ENCODE results near the gene NTSR1.

DNA sequence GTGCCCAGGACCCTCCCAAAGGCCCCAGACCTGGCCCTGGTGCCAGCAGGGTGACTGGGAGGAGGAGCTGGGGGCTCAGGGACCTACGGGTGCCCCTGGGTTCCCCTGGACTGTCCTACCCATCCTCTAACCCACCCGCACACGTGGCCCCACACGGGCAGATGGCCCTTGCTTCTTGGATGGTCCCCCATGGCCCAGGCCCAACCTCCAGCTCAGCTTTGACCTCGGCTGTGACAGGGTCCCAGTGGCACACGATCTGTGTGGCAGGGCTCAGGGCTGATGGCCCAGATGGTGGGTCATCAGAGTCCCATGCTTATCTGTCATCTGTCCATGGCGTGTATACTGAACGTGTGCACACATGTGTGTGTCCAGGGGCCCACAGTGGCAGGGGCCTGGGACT lies 4.0 kb downstream of the NTSR1 start:
- TF ChIP-seq, protein P1, sequence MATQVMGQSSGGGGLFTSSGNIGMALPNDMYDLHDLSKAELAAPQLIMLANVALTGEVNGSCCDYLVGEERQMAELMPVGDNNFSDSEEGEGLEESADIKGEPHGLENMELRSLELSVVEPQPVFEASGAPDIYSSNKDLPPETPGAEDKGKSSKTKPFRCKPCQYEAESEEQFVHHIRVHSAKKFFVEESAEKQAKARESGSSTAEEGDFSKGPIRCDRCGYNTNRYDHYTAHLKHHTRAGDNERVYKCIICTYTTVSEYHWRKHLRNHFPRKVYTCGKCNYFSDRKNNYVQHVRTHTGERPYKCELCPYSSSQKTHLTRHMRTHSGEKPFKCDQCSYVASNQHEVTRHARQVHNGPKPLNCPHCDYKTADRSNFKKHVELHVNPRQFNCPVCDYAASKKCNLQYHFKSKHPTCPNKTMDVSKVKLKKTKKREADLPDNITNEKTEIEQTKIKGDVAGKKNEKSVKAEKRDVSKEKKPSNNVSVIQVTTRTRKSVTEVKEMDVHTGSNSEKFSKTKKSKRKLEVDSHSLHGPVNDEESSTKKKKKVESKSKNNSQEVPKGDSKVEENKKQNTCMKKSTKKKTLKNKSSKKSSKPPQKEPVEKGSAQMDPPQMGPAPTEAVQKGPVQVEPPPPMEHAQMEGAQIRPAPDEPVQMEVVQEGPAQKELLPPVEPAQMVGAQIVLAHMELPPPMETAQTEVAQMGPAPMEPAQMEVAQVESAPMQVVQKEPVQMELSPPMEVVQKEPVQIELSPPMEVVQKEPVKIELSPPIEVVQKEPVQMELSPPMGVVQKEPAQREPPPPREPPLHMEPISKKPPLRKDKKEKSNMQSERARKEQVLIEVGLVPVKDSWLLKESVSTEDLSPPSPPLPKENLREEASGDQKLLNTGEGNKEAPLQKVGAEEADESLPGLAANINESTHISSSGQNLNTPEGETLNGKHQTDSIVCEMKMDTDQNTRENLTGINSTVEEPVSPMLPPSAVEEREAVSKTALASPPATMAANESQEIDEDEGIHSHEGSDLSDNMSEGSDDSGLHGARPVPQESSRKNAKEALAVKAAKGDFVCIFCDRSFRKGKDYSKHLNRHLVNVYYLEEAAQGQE (IDR thresholded peaks at IDR 0.05; ENCODE audit: insufficient read depth in 1 of 2, low read depth in 2 of 2, low read length in 1 of 2), result no peak
- no peak for TF ChIP-seq CTCF (IDR thresholded peaks at IDR 0.05)

Measured in Panc1 (cell line).